ENCODE results near the gene NDUFS5.

NDUFS5 gene

GRCh38 chr1:38991638-38992411, 34.3 kb upstream of the NDUFS5 start:
- TF ChIP-seq MYC (IDR thresholded peaks at IDR 0.05; ENCODE audit: low read depth, low read length) (no peak), CTCF (IDR thresholded peaks at IDR 0.05; ENCODE audit: low read depth, low read length) (no peak), POLR2A (IDR thresholded peaks at IDR 0.05; ENCODE audit: extremely low read depth, insufficient read length) (no peak), MAX (IDR thresholded peaks at IDR 0.05; ENCODE audit: low read depth, low read length) (no peak)
- DNase-seq (ENCODE audit: low read depth): peak; percentile 55
- peak overlapping the region; percentile 97 for H3K4me3 ChIP-seq (ENCODE audit: low read depth, low read length)

GRCh38 chr1:38992412-38993111, 33.6 kb upstream of the NDUFS5 start:
- peak; percentile 41 for DNase-seq (ENCODE audit: low read depth)
- H3K4me3 ChIP-seq (ENCODE audit: low read depth, low read length): peak overlapping the region; percentile 97
- TF ChIP-seq CTCF (IDR thresholded peaks at IDR 0.05; ENCODE audit: low read depth, low read length) (no peak), MAX (IDR thresholded peaks at IDR 0.05; ENCODE audit: low read depth, low read length) (no peak), POLR2A (IDR thresholded peaks at IDR 0.05; ENCODE audit: extremely low read depth, insufficient read length) (no peak), MYC (IDR thresholded peaks at IDR 0.05; ENCODE audit: low read depth, low read length) (no peak)

- DNase-seq (ENCODE audit: low read depth): no peak
- TF ChIP-seq CTCF (IDR thresholded peaks at IDR 0.05; ENCODE audit: low read depth, low read length): no peak
- TF ChIP-seq MYC (IDR thresholded peaks at IDR 0.05; ENCODE audit: low read depth, low read length): no peak
- TF ChIP-seq MAX (IDR thresholded peaks at IDR 0.05; ENCODE audit: low read depth, low read length): no peak
- TF ChIP-seq POLR2A (IDR thresholded peaks at IDR 0.05; ENCODE audit: extremely low read depth, insufficient read length): no peak
- peak overlapping the region; percentile 7 for H3K4me3 ChIP-seq (ENCODE audit: low read depth, low read length)
These were observed 32.0 kb upstream of the NDUFS5 start for GRCh38 chr1:38994196-38994595.

- no peak overlapping the region for H3K4me3 ChIP-seq (ENCODE audit: low read depth, low read length)
- DNase-seq (ENCODE audit: low read depth): no peak
- TF ChIP-seq POLR2A (IDR thresholded peaks at IDR 0.05; ENCODE audit: extremely low read depth, insufficient read length): no peak
- no peak for TF ChIP-seq CTCF (IDR thresholded peaks at IDR 0.05; ENCODE audit: low read depth, low read length)
- no peak for TF ChIP-seq MAX (IDR thresholded peaks at IDR 0.05; ENCODE audit: low read depth, low read length)
- no peak for TF ChIP-seq MYC (IDR thresholded peaks at IDR 0.05; ENCODE audit: low read depth, low read length)
These were observed 28.9 kb upstream of the NDUFS5 start for GRCh38 chr1:38997034-38997900.

- DNase-seq (ENCODE audit: low read depth): no peak
- no peak for TF ChIP-seq CTCF (IDR thresholded peaks at IDR 0.05; ENCODE audit: low read depth, low read length)
- TF ChIP-seq MAX (IDR thresholded peaks at IDR 0.05; ENCODE audit: low read depth, low read length): no peak
- no peak for TF ChIP-seq POLR2A (IDR thresholded peaks at IDR 0.05; ENCODE audit: extremely low read depth, insufficient read length)
- no peak for TF ChIP-seq MYC (IDR thresholded peaks at IDR 0.05; ENCODE audit: low read depth, low read length)
- no peak overlapping the region for H3K4me3 ChIP-seq (ENCODE audit: low read depth, low read length)
These were observed 28.3 kb upstream of the NDUFS5 start for GRCh38 chr1:38997901-38998190.

Measured in NB4 (cell line).